C4-2B (cell line): ENCODE measurements around the gene ZDHHC18.

ENCODE experiments used
- ZFX ChIP-seq: fragments of 450-650 bp; IDR thresholded peaks from 2 replicates; pipeline ENCODE4 v1.6.1; 2017
- TF ChIP-seq, protein P1 (sequence below): fragments of 450-650 bp; conservative IDR thresholded peaks from 2 replicates; pipeline ENCODE4 v1.5.1; 2017; ENCODE audit warnings: mild to moderate bottlenecking

DNA sequence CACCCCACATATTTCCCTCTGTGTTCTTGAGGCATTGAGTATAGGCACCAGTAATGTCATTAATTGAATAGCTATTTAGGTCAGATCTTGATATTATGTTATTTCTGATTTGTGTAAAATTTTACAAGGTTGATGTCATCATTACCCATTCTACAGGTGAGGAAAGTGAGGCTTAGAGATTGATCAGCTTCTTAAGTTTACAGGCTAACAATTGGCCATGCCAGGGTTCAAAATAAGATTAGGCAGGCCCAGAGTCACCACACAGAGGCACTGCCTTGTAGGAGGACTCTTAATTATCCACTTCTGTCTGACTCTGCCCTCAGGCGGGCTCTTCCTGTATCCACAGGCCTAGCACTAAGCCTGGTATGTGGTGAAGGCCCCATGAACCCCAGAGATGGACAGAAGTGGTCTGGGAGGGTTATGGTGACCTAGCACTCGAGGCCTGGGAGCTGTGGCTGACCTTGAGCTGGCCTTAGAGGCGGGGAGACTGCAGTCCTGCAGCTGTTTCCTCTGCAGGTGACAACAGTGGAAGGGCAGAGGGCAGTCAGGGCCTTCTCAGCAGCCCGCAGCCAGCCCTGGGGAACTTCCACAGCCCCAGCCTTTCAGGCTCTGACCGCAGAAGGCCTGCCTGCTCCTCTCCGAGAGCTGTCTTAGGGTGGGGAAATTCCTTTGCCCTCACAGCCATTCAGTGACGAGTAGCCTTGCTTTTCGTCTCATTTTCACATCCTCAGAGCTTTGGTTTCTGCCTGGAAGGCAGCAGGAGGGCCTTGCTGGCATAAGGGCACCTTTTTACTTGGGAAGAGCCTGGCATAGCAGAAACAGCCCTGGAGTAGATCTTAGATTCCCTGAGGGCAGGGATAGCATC lies 12.2 kb downstream of the ZDHHC18 start:
- TF ChIP-seq, protein P1, sequence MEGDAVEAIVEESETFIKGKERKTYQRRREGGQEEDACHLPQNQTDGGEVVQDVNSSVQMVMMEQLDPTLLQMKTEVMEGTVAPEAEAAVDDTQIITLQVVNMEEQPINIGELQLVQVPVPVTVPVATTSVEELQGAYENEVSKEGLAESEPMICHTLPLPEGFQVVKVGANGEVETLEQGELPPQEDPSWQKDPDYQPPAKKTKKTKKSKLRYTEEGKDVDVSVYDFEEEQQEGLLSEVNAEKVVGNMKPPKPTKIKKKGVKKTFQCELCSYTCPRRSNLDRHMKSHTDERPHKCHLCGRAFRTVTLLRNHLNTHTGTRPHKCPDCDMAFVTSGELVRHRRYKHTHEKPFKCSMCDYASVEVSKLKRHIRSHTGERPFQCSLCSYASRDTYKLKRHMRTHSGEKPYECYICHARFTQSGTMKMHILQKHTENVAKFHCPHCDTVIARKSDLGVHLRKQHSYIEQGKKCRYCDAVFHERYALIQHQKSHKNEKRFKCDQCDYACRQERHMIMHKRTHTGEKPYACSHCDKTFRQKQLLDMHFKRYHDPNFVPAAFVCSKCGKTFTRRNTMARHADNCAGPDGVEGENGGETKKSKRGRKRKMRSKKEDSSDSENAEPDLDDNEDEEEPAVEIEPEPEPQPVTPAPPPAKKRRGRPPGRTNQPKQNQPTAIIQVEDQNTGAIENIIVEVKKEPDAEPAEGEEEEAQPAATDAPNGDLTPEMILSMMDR = no peak
- no peak for TF ChIP-seq ZFX
